ENCODE measurements around the gene SBF2.

DNA sequence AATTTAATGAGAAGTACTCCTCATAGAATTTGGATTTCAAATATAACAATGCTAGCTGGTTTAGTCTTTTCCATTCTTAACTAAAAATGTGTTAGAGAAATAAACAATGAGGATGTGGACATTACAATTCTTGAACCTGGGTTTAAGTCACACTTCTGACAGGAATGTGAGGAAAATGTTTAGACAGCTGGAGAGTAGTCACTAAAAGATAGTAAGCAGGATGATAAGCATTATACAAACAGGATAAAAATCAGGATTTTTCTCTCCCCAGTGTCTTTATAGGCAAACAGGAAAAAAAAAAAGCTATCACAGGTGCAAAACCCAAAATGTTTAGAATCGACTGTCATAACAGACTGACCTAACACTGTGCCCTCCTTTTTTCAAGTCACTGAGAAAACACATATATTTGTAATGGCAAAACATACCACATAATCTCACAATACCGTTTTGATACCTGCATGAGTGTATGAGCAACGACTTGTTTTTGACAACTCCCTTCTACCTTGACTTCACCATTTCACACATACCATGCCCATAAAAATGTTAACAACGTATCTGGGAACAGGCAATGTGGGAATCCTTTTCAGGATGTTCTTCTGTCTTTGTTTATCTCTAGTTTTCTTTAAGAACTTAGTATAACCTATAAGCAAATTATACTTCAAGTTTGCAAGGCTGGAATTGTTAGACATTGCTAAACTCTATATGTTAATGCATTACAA lies 242.0 kb downstream of the SBF2 start:
- TF ChIP-seq POLR2A (IDR thresholded peaks at IDR 0.05) (no peak), EP300 (IDR thresholded peaks at IDR 0.05) (no peak)

Measured in tibial nerve (tissue), 3 donors.